ENCODE data around the gene CCNY. TPM values are rescaled to one million over a fixed set of nuclear protein-coding genes. Genes with fewer than 3 reads are reported as not detected.

The CCNY gene
- total RNA-seq, 1 donor from 2014 or later, result 59.4 TPM

DNA sequence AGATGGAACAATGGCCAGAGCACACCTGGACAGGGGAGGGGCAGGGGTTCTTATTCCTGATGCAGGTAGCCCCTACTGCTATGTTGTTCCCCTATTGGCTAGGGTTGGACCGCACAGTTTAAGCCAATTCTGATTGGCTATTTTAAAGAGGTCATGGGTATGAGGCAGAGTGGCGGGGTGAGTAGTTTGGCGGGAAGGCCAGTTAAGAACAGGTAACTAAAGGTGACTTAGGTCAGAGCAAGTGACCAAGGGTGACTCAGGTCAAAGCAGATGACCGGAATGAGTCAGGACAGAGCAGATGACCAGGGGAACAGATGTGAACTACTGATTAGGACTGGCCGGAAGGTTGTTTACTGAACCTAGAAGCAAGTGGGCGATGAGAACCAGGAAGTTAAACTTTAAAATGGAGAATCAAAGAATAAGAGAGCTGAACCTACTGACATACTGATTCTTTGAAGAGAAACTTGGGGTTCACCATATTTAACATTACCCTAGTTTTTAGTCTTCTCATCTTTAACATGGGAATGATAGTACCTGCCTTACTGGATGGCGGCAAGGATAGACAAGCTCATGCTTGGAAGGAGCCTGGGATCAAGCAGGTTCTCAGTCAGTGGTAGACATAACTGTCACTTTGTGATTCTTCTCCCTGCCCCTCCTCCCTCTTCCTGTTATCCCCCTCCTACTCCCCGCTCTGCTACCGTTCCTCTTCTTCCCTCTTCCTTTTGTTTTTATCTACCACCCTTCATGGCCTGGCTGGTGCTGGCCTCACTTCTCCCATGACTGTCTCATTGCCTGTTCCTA is 55.0 kb downstream of the CCNY start:
- Mint-ChIP-seq H3K4me1 (ENCODE audit: low read depth) (peaks cover 20% of the 10 kb centered on the region), H3K9me3 (ENCODE audit: low read depth) (peaks cover 22% of the 10 kb centered on the region), H3K27me3 (no peaks in the 10 kb centered on the region), H3K27ac (no peak overlapping the region), H3K4me3 (ENCODE audit: low read depth) (no peak overlapping the region), H3K36me3 (ENCODE audit: insufficient read depth) (peaks cover 14% of the 10 kb centered on the region)
- TF ChIP-seq CTCF (IDR thresholded peaks at IDR 0.05; ENCODE audit: unreplicated experiment), result no peak
- DNase-seq (ENCODE audit: low spot score, unreplicated experiment), result no peak

DNA sequence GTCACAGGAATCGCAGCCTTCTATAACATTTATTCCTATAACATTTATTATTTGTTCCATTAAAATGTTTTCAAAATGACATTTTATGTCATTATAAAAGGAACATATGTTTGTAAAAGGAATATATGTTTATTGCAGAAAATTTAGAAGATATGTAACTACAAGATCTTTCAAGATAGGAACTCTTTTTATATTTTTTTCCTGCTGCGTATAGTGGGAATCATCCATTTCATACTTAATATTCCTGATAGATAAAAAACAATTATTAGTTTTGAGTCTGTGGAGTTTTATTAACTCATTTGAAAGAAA is 55.6 kb downstream of the CCNY start:
- no peak overlapping the region for H3K4me3 Mint-ChIP-seq (ENCODE audit: low read depth)
- peaks cover 14% of the 10 kb centered on the region for H3K36me3 Mint-ChIP-seq (ENCODE audit: insufficient read depth)
- TF ChIP-seq CTCF (IDR thresholded peaks at IDR 0.05; ENCODE audit: unreplicated experiment), result no peak
- no peaks in the 10 kb centered on the region for H3K27me3 Mint-ChIP-seq
- H3K9me3 Mint-ChIP-seq (ENCODE audit: low read depth), result peaks cover 22% of the 10 kb centered on the region
- no peak for DNase-seq (ENCODE audit: low spot score, unreplicated experiment)
- H3K27ac Mint-ChIP-seq, result no peak overlapping the region
- peaks cover 20% of the 10 kb centered on the region for H3K4me1 Mint-ChIP-seq (ENCODE audit: low read depth)

DNA sequence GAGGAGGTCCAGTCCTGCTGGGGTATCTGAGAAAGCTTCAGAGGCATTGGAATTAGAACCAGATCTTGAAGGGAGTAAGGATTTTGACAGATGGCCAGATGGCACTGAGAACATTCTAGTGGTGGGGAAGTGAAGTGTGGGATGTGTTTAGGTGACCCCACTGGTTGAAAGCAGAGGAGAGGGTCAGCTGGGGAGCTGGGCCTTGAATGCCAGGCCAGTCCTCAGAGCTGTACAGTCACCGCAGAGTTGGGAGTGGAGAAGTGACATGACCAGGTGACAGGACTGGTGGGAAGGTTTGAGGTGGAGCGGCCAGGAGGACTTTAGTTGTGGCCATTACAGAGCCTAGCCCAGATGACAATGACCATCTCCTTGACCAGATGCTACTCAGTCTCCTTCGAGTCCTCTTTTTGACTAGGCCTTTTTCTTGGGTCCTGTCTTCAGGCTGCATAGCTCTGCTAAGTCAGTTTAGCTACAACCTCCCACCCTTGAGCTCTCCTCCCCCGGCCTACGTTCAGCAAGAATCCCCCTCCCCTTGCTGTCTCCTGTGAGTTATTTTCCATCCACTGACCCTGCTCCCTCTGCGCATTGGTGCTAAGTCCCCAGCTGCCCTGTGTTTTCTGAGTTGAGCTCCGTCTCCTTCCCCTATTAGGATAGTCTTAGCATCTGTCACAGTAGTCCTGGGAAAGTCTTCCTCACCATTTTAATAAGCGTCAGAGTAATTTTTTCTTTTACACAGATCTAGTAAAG is 56.3 kb downstream of the CCNY start:
- DNase-seq (ENCODE audit: low spot score, unreplicated experiment), result no peak
- Mint-ChIP-seq H3K27ac (no peak overlapping the region), H3K4me3 (ENCODE audit: low read depth) (no peak overlapping the region), H3K36me3 (ENCODE audit: insufficient read depth) (peaks cover 12% of the 10 kb centered on the region), H3K9me3 (ENCODE audit: low read depth) (peaks cover 22% of the 10 kb centered on the region), H3K4me1 (ENCODE audit: low read depth) (peaks cover 17% of the 10 kb centered on the region), H3K27me3 (no peaks in the 10 kb centered on the region)
- no peak for TF ChIP-seq CTCF (IDR thresholded peaks at IDR 0.05; ENCODE audit: unreplicated experiment)

- DNase-seq (ENCODE audit: low spot score, unreplicated experiment), result no peak
- Mint-ChIP-seq H3K27ac (peak overlapping the region; percentile 60), H3K27me3 (no peaks in the 10 kb centered on the region), H3K9me3 (ENCODE audit: low read depth) (peaks cover 19% of the 10 kb centered on the region), H3K36me3 (ENCODE audit: insufficient read depth) (peaks cover 12% of the 10 kb centered on the region), H3K4me1 (ENCODE audit: low read depth) (peaks cover 17% of the 10 kb centered on the region), H3K4me3 (ENCODE audit: low read depth) (no peak overlapping the region)
- TF ChIP-seq CTCF (IDR thresholded peaks at IDR 0.05; ENCODE audit: unreplicated experiment), result no peak
These were observed 58.1 kb downstream of the CCNY start for GRCh38 chr10:35394411-35394851.

- Mint-ChIP-seq H3K36me3 (ENCODE audit: insufficient read depth) (peaks cover 10% of the 10 kb centered on the region), H3K27me3 (no peaks in the 10 kb centered on the region), H3K27ac (peak overlapping the region; percentile 21), H3K4me3 (ENCODE audit: low read depth) (no peak overlapping the region), H3K4me1 (ENCODE audit: low read depth) (peaks cover 22% of the 10 kb centered on the region), H3K9me3 (ENCODE audit: low read depth) (peaks cover 16% of the 10 kb centered on the region)
- TF ChIP-seq CTCF (IDR thresholded peaks at IDR 0.05; ENCODE audit: unreplicated experiment), result no peak
- DNase-seq (ENCODE audit: low spot score, unreplicated experiment), result no peak
These were observed 58.6 kb downstream of the CCNY start for GRCh38 chr10:35394934-35395333.
